Retinal pigment epithelial cell (primary cell): ENCODE measurements around the gene NMT1.

Experiments used
- DNase-seq: peaks from one replicate; pipeline ENCODE4 v3.0.0-alpha.2; 2010; ENCODE audit warnings: low read depth
- H3K4me3 ChIP-seq: 2 replicates; pipeline ENCODE4 v1.5.1; 2011; ENCODE audit warnings: mild to moderate bottlenecking, low read length, control low read depth, moderate library complexity
- TF ChIP-seq, protein P1 (sequence below): conservative IDR thresholded peaks from 2 replicates; pipeline ENCODE4 v1.5.1; 2011; ENCODE audit warnings: low read depth, low read length, control low read depth, inconsistent platforms

NMT1 gene

DNA sequence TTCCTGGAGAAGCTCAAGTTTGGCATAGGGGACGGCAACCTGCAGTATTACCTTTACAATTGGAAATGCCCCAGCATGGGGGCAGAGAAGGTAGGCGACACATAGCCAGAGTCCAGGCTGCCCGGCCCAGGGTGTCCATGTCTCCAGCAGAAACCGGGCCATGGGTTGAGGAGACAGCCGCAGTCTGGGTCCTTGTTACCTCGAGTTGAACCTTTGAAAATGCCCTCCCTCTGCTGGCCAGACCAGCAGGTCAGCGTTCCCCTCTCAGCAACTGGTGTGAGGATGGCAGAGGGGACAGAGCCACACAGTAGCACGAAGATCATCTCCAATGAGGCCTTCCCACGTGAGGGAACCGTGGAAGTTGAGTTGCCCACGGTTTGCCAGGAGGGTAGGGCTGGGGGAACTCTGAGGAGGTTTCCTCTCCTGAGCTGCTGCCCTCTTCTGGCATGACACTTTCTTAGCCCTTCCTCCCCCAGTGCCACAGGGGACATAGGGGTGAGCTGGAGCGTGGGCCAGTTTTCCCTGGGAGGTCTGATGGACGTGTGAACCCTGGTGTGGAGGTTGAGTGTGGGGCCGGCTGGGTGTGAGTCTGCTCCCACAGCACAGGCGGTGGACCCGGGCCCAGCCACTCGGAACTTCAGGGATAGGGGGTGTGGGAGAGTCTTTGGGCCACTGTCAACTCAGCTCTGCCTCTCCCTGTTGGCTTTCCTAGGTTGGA lies 43.9 kb downstream of the NMT1 start:
- TF ChIP-seq, protein P1, sequence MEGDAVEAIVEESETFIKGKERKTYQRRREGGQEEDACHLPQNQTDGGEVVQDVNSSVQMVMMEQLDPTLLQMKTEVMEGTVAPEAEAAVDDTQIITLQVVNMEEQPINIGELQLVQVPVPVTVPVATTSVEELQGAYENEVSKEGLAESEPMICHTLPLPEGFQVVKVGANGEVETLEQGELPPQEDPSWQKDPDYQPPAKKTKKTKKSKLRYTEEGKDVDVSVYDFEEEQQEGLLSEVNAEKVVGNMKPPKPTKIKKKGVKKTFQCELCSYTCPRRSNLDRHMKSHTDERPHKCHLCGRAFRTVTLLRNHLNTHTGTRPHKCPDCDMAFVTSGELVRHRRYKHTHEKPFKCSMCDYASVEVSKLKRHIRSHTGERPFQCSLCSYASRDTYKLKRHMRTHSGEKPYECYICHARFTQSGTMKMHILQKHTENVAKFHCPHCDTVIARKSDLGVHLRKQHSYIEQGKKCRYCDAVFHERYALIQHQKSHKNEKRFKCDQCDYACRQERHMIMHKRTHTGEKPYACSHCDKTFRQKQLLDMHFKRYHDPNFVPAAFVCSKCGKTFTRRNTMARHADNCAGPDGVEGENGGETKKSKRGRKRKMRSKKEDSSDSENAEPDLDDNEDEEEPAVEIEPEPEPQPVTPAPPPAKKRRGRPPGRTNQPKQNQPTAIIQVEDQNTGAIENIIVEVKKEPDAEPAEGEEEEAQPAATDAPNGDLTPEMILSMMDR = no peak
- DNase-seq = no peak
- H3K4me3 ChIP-seq = no peak overlapping the region

DNA sequence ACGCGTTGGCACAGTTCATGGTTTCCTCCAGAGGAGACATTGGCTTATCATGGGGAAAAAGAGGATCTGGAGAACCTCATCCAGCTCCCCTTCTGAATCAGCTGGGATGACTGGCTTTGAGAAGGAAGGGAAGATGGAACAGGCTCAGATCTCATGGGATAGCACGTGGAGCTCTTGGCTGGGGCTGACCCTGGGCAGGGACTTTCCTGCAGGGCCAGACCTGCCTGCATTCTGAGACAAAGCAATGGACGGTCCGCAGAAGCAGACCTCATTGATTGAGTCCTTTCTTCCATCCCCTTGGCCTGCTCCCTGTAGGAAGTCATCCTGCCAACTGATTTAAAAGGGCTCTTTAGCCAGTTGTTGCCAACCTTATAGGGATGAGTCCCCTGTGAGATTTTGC lies 45.0 kb downstream of the NMT1 start:
- TF ChIP-seq, protein P1 = no peak

DNA sequence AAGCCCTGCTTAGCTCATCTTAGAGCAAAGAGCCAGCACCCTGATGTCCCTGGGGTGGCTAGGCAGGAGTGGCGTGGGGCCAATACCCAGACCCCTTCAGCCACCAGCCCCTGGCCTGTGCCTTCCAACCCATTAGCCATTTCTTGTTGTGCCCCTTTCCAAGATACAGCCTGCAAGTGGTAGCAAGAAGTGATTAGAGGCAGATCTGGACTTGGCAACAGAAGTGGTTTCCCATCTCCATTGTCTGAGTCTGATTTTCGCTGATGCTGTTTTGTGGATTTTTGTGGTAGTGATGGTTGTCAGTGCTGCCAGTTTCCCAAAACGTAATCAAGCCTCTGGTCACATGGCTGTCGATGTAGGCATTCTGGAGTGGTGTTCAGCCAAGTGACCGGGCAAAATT lies 45.5 kb downstream of the NMT1 start:
- TF ChIP-seq, protein P1 = no peak

More for the DNA sequence above, 45.0 kb downstream of the NMT1 start:
- H3K4me3 ChIP-seq = no peak overlapping the region
- no peak for DNase-seq

DNA sequence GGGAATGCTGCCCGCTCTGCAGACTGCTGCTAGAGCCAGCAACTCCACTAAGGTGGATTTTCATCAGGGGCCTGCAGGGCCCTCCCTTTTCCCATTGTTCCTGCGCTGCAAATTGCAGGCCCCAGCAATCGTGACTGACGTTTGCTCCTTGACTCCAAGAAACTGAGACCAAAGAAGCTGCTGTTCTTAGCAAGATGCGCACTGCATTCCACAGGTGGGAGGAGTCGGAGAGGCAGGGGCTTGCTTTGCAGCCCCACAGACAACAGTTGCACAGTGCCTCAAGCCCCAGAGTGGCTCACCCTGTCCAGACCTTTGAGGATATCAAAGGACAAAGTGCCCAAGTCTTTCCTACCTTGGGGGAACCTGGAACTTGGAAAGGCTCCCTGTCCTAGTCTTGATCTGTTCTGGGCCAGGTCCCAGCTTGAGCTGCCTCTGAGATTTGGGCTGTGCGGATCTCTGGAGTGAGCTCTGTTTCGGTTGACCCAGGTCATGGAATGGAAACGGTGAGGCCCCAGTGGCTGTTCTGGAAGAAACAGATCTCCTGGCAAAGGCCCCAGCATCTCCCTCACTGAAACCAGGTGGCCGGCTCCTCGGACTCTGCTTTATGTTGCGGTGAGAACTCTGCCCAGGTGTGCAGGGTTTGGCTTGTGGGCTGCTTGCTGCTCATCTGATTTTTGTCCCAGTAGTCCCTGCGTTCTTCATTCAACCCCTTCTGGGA lies 46.3 kb downstream of the NMT1 start:
- no peak overlapping the region for H3K4me3 ChIP-seq
- DNase-seq = no peak
- TF ChIP-seq, protein P1 = no peak

More for the DNA sequence above, 45.5 kb downstream of the NMT1 start:
- no peak overlapping the region for H3K4me3 ChIP-seq
- DNase-seq = no peak

DNA sequence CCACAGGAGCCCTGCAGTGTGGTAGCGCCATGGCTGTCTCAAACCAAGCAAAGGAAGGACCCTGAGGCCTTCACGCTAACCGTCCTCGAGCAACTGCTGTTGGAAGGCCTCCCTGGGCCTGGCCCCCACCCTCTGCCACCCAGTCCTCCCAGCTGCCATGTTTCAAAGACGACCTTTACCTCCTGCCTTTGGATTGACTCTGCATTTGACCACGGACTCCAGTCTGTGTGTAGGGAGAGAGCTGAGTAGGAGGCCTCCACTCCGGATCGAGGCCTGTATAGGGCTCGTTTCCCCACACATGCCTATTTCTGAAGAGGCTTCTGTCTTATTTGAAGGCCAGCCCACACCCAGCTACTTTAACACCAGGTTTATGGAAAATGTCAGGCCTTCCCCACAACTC lies 46.9 kb downstream of the NMT1 start:
- no peak for DNase-seq
- H3K4me3 ChIP-seq = no peak overlapping the region
- TF ChIP-seq, protein P1 = no peak

DNA sequence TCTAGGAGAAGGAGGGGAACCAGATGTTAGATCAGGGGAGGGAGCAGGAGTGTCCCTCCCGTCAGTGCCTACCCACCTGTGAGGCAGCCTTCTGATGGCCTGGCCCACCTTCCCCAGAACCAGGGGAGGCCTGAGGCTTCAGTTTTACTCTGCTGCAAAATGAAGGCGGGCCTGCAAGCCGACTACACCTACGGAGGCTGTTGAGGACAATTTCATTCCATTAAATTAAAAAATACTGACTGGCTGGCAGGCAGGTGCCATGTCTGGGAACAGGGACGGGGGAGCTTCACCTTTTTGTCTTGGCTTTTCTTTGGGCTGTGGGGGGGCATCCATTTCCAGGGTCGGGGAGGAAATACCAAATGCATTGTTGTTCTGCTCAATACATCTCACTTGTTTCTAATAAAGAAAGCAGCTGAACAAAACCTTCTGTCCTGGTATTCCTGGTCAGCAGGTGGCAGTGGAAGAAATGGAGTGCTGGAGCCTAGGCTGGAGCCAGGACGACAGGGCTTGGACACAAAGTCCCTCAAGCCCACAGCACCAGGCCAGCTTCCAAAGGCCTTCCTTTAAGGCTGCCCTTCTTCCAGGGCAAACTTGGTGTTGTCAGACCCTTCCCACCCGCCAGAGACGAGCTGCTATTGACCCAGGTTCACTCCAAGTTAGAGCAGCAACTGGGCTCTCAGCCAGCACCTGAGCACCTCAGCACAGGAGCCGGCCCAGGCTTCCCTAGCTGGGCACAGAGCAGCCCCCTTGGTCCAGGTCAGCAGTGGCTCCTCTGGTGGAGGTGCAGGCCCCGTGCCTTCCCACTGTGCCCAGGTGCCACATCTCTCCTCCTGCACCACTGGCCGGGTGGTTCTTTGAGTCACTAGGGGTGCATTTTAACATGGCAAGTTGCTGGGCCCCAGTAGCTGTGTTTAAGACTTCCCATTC lies 47.7 kb downstream of the NMT1 start:
- H3K4me3 ChIP-seq = no peak overlapping the region
- TF ChIP-seq, protein P1 = no peak
- no peak for DNase-seq
